VCaP (cell line): Measurements from ENCODE around the gene ZNF292.
"Not testable (repeated sequence)": the region's sequence is repeated elsewhere in the genome, so short reads cannot be mapped to it uniquely, and the experiment has no call there.

Source experiments
- H3K27ac ChIP-seq: fragments of 450-650 bp; 2 replicates; pipeline ENCODE4 v1.5.1; 2017
- TF ChIP-seq, protein P1 (sequence below): fragments of 450-650 bp; conservative IDR thresholded peaks from 2 replicates; pipeline ENCODE4 v1.5.1; 2017; ENCODE audit warnings: mild to moderate bottlenecking, moderate library complexity

ZNF292 gene

GRCh38 chr6:87181903-87182302, 26.5 kb downstream of the ZNF292 start:
- TF ChIP-seq, protein P1, sequence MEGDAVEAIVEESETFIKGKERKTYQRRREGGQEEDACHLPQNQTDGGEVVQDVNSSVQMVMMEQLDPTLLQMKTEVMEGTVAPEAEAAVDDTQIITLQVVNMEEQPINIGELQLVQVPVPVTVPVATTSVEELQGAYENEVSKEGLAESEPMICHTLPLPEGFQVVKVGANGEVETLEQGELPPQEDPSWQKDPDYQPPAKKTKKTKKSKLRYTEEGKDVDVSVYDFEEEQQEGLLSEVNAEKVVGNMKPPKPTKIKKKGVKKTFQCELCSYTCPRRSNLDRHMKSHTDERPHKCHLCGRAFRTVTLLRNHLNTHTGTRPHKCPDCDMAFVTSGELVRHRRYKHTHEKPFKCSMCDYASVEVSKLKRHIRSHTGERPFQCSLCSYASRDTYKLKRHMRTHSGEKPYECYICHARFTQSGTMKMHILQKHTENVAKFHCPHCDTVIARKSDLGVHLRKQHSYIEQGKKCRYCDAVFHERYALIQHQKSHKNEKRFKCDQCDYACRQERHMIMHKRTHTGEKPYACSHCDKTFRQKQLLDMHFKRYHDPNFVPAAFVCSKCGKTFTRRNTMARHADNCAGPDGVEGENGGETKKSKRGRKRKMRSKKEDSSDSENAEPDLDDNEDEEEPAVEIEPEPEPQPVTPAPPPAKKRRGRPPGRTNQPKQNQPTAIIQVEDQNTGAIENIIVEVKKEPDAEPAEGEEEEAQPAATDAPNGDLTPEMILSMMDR, result no peak
- no peak overlapping the region for H3K27ac ChIP-seq

GRCh38 chr6:87182321-87182720, 27.0 kb downstream of the ZNF292 start:
- no peak overlapping the region for H3K27ac ChIP-seq
- TF ChIP-seq, protein P1, result no peak

DNA sequence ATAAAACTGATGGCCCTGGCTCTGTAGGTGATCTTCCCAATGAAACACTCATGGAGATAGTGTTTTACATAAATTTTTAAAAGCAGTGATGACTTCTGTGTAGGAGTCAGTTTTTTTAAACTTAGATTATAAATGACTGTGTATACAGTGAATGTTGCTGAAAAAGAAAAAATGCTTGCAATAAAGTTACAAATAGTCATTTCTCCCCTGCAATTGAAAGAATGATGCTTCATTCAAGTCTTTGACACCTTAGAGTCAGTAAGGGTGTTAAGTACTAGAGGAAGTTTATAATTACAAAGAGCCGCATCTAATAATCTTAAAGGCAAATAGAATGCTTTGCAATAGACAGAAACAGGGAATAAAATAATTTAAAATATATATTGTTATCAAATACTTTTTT, 27.6 kb downstream of the ZNF292 start:
- no peak overlapping the region for H3K27ac ChIP-seq
- TF ChIP-seq, protein P1, result no peak

GRCh38 chr6:87183687-87184086, 28.3 kb downstream of the ZNF292 start:
- TF ChIP-seq, protein P1, result no peak
- H3K27ac ChIP-seq, result no peak overlapping the region

- TF ChIP-seq, protein P1, result no peak
- no peak overlapping the region for H3K27ac ChIP-seq
These were observed 29.4 kb downstream of the ZNF292 start for GRCh38 chr6:87184762-87185250.

- TF ChIP-seq, protein P1, result no peak
- no peak overlapping the region for H3K27ac ChIP-seq
These were observed 41.0 kb downstream of the ZNF292 start for GRCh38 chr6:87196275-87196842.

GRCh38 chr6:87197547-87197946, 42.2 kb downstream of the ZNF292 start:
- no peak overlapping the region for H3K27ac ChIP-seq
- TF ChIP-seq, protein P1, result no peak

- H3K27ac ChIP-seq, result not testable (repeated sequence)
These were observed 42.9 kb downstream of the ZNF292 start for GRCh38 chr6:87198022-87198810.
